HCT116 (cell line): ENCODE measurements around the gene CIROP. TPM values are rescaled to one million over a fixed set of nuclear protein-coding genes. Genes with fewer than 3 reads are reported as not detected.

ENCODE experiments used
- ATAC-seq: fragments of 200-7000 bp; cut with Tn5 transposase; 2 replicates; pipeline ENCODE4 v1.9.1; 2020; ENCODE audit warnings: mild to moderate bottlenecking, moderate library complexity
- BruUV-seq: library from RNA; stranded (reverse); fragments of 400-500 nt; replicated peaks from 2 replicates; lab custom pipeline; 2021; lab: Mats Ljungman, UMichigan
- CTCF ChIA-PET: fragments of 300-600 bp; sonication (Branson Sonifier 250); formaldehyde crosslinking; loops from one replicate; lab custom pipeline; 2021; ENCODE audit warnings: antibody characterized with exemption; lab: Charles Lee
- POLR2A ChIA-PET: fragments of 300-600, 350-600 bp; sonication (Branson Sonifier 250); formaldehyde crosslinking; loops from one replicate; lab custom pipeline; 2021; ENCODE audit warnings: antibody characterized with exemption; lab: Charles Lee
- RAD21 ChIA-PET, 2 experiments: fragments of 300-600 bp; sonication (Branson Sonifier 250); formaldehyde crosslinking; loops; one replicate each; lab custom pipeline; 2023; ENCODE audit warnings: low total read pairs in 2 of 2; ENCODE audit not compliant: uncharacterized antibody in 2 of 2, unreplicated experiment in 2 of 2, low non-redundant PET in 1 of 2; lab: Charles Lee
- DNase-seq: peaks from one replicate; pipeline ENCODE4 v3.0.0-alpha.2; 2010; ENCODE audit warnings: low read depth, low spot score
- H2AFZ ChIP-seq: fragments of 200-600 bp; shearing (Covaris generic), sonication (generic); 2 replicates; pipeline ENCODE4 v1.6.1; 2017; ENCODE audit warnings: low read depth, mixed run types, mixed read lengths, antibody characterized with exemption, low read length; ENCODE audit not compliant: poor library complexity, severe bottlenecking
- H3K27ac ChIP-seq: 2 replicates; pipeline ENCODE4 v1.5.1; 2012; ENCODE audit warnings: low read depth, low read length
- H3K27me3 ChIP-seq: fragments of 200-600 bp; sonication (generic); 2 replicates; pipeline ENCODE4 v1.6.1; 2016; ENCODE audit warnings: mixed run types, low read length, mixed read lengths; ENCODE audit not compliant: insufficient read depth
- H3K36me3 ChIP-seq, 2 experiments: fragments of 200-500 bp in 1 of 2; fragments of 200-600 bp in 1 of 2; sonication (Bioruptor generic) in 1 of 2; sonication (generic) in 1 of 2; 2 replicates each; pipeline versions ENCODE4 v1.5.1 to v1.6.1; 2014 to 2016; ENCODE audit warnings: low read length in 2 of 2, inconsistent platforms in 1 of 2, mixed read lengths in 1 of 2, mixed run types in 1 of 2; ENCODE audit not compliant: insufficient read depth in 2 of 2, control insufficient read depth in 1 of 2
- H3K4me1 ChIP-seq, 2 experiments: fragments of 200-600 bp in 1 of 2; sonication (generic) in 1 of 2; 2 replicates each; pipeline versions ENCODE4 v1.5.1 to v1.6.1; 2012 to 2017; ENCODE audit warnings: low read length in 2 of 2, inconsistent platforms in 1 of 2, mild to moderate bottlenecking in 1 of 2, mixed read lengths in 1 of 2, mixed run types in 1 of 2, moderate library complexity in 1 of 2; ENCODE audit not compliant: insufficient read depth in 2 of 2, control insufficient read depth in 1 of 2
- H3K4me2 ChIP-seq: fragments of 200-600 bp; sonication (generic); 2 replicates; pipeline ENCODE4 v1.6.1; 2017; ENCODE audit warnings: mixed run types, low read length, mixed read lengths
- H3K4me3 ChIP-seq, 2 experiments: fragments of 200-600 bp in 1 of 2; sonication (generic) in 1 of 2; replicated peaks in 1 of 2; 2 replicates each; pipeline ENCODE4 v1.5.1; 2011 to 2016; ENCODE audit warnings: low read length in 2 of 2, control low read depth in 1 of 2, low read depth in 1 of 2, mild to moderate bottlenecking in 1 of 2, mixed read lengths in 1 of 2, mixed run types in 1 of 2
- H3K79me2 ChIP-seq: fragments of 200-600 bp; sonication (generic); 2 replicates; pipeline ENCODE4 v1.6.1; 2017; ENCODE audit warnings: mild to moderate bottlenecking, mixed run types, low read length, moderate library complexity, mixed read lengths; ENCODE audit not compliant: insufficient read depth
- H3K9ac ChIP-seq: fragments of 200-600 bp; sonication (generic); 2 replicates; pipeline ENCODE4 v1.6.1; 2016; ENCODE audit warnings: low read length, mixed read lengths
- H3K9me2 ChIP-seq: fragments of 200-600 bp; sonication (generic), shearing (Covaris generic); 2 replicates; pipeline ENCODE4 v1.6.1; 2017; ENCODE audit warnings: mixed run types, mild to moderate bottlenecking, moderate library complexity; ENCODE audit not compliant: insufficient read depth
- H3K9me3 ChIP-seq, 2 experiments: fragments of 200-500 bp in 1 of 2; fragments of 200-600 bp in 1 of 2; sonication (Bioruptor generic) in 1 of 2; sonication (generic) in 1 of 2; 2 replicates each; pipeline ENCODE4 v1.6.1; 2014 to 2017; ENCODE audit warnings: low read length in 2 of 2, mixed read lengths in 2 of 2, inconsistent platforms in 1 of 2, low read depth in 1 of 2, mild to moderate bottlenecking in 1 of 2, mixed run types in 1 of 2, moderate library complexity in 1 of 2; ENCODE audit not compliant: control insufficient read depth in 1 of 2, insufficient read depth in 1 of 2
- H4K20me1 ChIP-seq: fragments of 200-600 bp; sonication (generic), shearing (Covaris generic); 2 replicates; pipeline ENCODE4 v1.6.1; 2017; ENCODE audit warnings: mixed run types, mild to moderate bottlenecking, moderate library complexity; ENCODE audit not compliant: insufficient read depth
- CBX3 ChIP-seq: IDR thresholded peaks from 2 replicates; pipeline ENCODE4 v1.6.1; 2012; ENCODE audit warnings: low read depth
- CTCF ChIP-seq, 3 experiments: fragments of 200-600 bp in 1 of 3; sonication (generic) in 1 of 3; IDR thresholded peaks in 2 of 3; conservative IDR thresholded peaks in 1 of 3; 2 replicates each; pipeline ENCODE4 v1.5.1; 2012 to 2017; ENCODE audit warnings: low read depth in 2 of 3, low read length in 2 of 3, antibody characterized with exemption in 1 of 3, borderline replicate concordance in 1 of 3, control low read depth in 1 of 3, mild to moderate bottlenecking in 1 of 3, mixed read lengths in 1 of 3, mixed run types in 1 of 3, moderate library complexity in 1 of 3; ENCODE audit not compliant: insufficient read depth in 1 of 3
- EGR1 ChIP-seq: IDR thresholded peaks from 2 replicates; pipeline ENCODE4 v1.6.1; 2012; ENCODE audit warnings: low read depth
- EZH2 ChIP-seq: fragments of 200-600 bp; sonication (generic); IDR thresholded peaks from 2 replicates; pipeline ENCODE4 v1.6.1; 2017; ENCODE audit warnings: antibody characterized with exemption, mixed run types
- MAX ChIP-seq: IDR thresholded peaks from 2 replicates; pipeline ENCODE4 v1.6.1; 2012
- POLR2AphosphoS5 ChIP-seq: IDR thresholded peaks from 2 replicates; pipeline ENCODE4 v1.6.1; 2011; ENCODE audit warnings: mild to moderate bottlenecking, low read depth, low read length, moderate library complexity
- REST ChIP-seq: IDR thresholded peaks from 2 replicates; pipeline ENCODE4 v1.6.1; 2012; ENCODE audit warnings: low read depth
- SIN3A ChIP-seq: IDR thresholded peaks from 2 replicates; pipeline ENCODE4 v1.6.1; 2012; ENCODE audit warnings: low read depth
- TCF7L2 ChIP-seq: IDR thresholded peaks from 2 replicates; pipeline ENCODE4 v1.7.0; 2011; ENCODE audit warnings: borderline replicate concordance, inconsistent platforms; ENCODE audit not compliant: insufficient read depth, insufficient read length; ENCODE audit errors: extremely low read depth
- ZNF274 ChIP-seq: fragments of 200-500 bp; sonication (Bioruptor generic); IDR thresholded peaks from 2 replicates; pipeline ENCODE4 v1.6.1; 2014; ENCODE audit warnings: mild to moderate bottlenecking, low read depth, low read length, inconsistent platforms
- intact Hi-C: fragments of 100-400 bp; cut with micrococcal nuclease; formaldehyde crosslinking; loops from 2 replicates; pipeline ENCODE4 v1.10.0; 2022
- total RNA-seq: library from RNA; stranded (reverse); gene quantifications from one replicate; pipeline ENCODE4 v1.2.1, GENCODE V29; 2021; ENCODE audit not compliant: unreplicated experiment

Gene CIROP
- total RNA-seq, 1 experiment from 2014 or later, result not detected

- peaks cover 14% of the 10 kb centered on the region for H3K79me2 ChIP-seq
- TF ChIP-seq CBX3 (no peak), CTCF (IDR thresholded peaks at IDR 0.05 in 2 of 3, conservative IDR thresholded peaks at IDR 0.05 in 1 of 3; ENCODE audit: borderline replicate concordance in 1 of 3, insufficient read depth in 1 of 3, low read depth in 2 of 3, low read length in 2 of 3) (no peak), EGR1 (no peak), SIN3A (no peak), MAX (no peak), TCF7L2 (no peak), EZH2 (no peak), POLR2AphosphoS5 (no peak), REST (no peak), ZNF274 (no peak)
- H3K36me3 ChIP-seq, result peaks cover 9 to 11% of the 10 kb centered on the region in 2 experiments
- no peaks in the 10 kb centered on the region; the same call in 1 of the 2 replicates for H3K27me3 ChIP-seq
- ChIA-PET RAD21 (no interaction called here), POLR2A (no interaction called here), CTCF (interaction anchor here (1.8 to 1.9 kb wide), 2 partner anchors 18 to 34 kb away, joined by 4 to 7 read pairs; no protein-coding TSS in a partner anchor)
- no peak overlapping the region for H3K4me2 ChIP-seq
- no peak overlapping the region for H2AFZ ChIP-seq
- no peaks in the 10 kb centered on the region for H3K9me3 ChIP-seq
- H3K27ac ChIP-seq, result no peak overlapping the region
- DNase-seq (no peak), ATAC-seq (no peak)
- H3K4me1 ChIP-seq, result no peaks in the 10 kb centered on the region
- intact Hi-C loops, result no loop called here
- no peak overlapping the region for H3K9ac ChIP-seq
- H3K9me2 ChIP-seq, result no peaks in the 10 kb centered on the region
- H4K20me1 ChIP-seq, result no peaks in the 10 kb centered on the region
- no peak overlapping the region for H3K4me3 ChIP-seq
- no TSS peak for BruUV-seq
Measured at GRCh38 chr14:23102801-23103200, 2.0 kb downstream of the CIROP start.
